Epithelial cell of esophagus (primary cell): ENCODE results near the gene C16orf46.

Source experiments
- DNase-seq: peaks from one replicate; pipeline ENCODE4 v3.0.0; 2010; ENCODE audit warnings: low read depth
- H3K4me3 ChIP-seq: 2 replicates; pipeline ENCODE4 v1.5.1; 2011; ENCODE audit warnings: mild to moderate bottlenecking, low read length, control low read depth
- TF ChIP-seq, protein P1 (sequence below): IDR thresholded peaks from 2 replicates; pipeline ENCODE4 v1.5.1; 2011; ENCODE audit warnings: low read depth, mild to moderate bottlenecking, low read length, control low read depth, inconsistent platforms; ENCODE audit not compliant: insufficient read depth; ENCODE audit errors: missing control alignments

The C16orf46 gene

DNA sequence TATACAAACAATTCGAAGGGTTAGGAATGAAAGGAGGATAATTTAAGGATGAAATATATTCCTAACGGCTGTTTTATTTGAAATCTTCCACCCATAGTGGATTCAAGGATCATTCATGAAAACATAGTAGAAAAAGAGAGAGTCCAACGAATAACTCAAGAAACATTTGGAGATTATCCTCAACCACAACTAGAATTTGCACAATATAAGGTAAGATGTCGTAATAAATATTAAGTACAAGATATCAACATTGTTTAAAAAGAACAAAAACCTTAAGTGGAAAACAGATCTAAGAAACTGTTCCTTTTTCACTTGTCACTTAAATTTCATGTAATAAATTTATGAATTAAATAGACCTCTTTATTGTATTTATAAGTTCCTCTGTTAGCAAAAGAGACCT lies 50.6 kb downstream of the C16orf46 start:
- TF ChIP-seq, protein P1, sequence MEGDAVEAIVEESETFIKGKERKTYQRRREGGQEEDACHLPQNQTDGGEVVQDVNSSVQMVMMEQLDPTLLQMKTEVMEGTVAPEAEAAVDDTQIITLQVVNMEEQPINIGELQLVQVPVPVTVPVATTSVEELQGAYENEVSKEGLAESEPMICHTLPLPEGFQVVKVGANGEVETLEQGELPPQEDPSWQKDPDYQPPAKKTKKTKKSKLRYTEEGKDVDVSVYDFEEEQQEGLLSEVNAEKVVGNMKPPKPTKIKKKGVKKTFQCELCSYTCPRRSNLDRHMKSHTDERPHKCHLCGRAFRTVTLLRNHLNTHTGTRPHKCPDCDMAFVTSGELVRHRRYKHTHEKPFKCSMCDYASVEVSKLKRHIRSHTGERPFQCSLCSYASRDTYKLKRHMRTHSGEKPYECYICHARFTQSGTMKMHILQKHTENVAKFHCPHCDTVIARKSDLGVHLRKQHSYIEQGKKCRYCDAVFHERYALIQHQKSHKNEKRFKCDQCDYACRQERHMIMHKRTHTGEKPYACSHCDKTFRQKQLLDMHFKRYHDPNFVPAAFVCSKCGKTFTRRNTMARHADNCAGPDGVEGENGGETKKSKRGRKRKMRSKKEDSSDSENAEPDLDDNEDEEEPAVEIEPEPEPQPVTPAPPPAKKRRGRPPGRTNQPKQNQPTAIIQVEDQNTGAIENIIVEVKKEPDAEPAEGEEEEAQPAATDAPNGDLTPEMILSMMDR = no peak
- no peak for DNase-seq
- H3K4me3 ChIP-seq = no peak overlapping the region

DNA sequence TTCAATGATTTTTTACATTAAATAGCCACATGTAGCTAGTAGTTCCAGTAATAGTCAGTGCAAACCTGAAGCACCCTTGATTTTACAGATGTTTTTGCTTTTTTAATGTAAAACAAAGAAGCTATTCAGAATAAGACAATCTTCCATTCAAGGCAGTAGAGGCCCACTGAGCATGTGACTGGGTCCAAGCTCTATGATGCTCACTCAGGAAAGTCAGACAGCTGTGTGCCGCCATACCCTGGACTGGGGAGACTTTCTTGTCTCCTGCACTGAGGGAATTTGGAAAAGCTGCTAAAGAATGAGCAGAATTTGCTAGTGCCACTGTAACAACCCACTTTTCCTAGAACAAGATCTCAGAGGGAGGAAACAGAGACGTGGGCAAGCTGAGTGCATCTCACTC lies 58.5 kb downstream of the C16orf46 start:
- TF ChIP-seq, protein P1 = no peak
- H3K4me3 ChIP-seq = no peak overlapping the region
- DNase-seq = no peak

DNA sequence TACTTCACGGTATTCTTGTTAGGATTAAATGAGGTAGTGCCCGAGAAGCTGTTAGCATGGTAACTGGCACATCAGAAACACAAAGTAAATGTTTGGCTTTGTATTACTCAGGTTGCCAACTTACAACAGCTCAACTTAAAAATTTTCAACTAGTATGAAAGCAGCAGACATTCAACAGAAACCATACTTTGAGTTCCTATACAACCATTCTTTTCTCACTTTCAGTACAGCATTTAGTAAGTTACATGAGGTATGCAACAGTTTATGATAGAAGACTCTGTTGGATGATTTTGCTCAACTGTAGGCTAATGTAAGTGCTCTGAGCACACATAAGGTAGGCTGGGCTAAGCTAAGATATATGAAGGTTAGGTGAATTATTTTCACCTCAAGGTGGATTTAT lies 62.4 kb downstream of the C16orf46 start:
- TF ChIP-seq, protein P1 = no peak
- DNase-seq = no peak
- no peak overlapping the region for H3K4me3 ChIP-seq

DNA sequence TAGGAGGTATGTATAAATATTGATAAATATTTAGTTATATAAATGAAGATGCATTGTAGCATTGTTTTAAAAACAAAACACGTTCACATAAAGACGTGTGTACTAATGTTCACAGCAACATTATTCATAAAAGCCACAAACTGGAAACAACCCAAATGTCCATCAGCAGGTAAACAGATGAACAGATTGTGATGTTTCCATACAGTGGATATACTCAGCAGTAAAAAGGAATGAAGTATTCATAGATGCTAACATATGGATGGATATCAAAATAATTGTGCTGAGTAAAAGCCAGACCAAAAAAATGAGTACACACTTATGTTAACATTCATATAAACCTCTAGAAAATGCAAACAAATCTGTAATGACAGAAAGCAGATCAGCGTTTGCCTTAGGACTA lies 64.1 kb downstream of the C16orf46 start:
- H3K4me3 ChIP-seq = no peak overlapping the region
- TF ChIP-seq, protein P1 = no peak
- DNase-seq = no peak
